B cell (primary cell): ENCODE measurements around the gene LUZP1. TPM values are rescaled to one million over a fixed set of nuclear protein-coding genes. Genes with fewer than 3 reads are reported as not detected.

Experiments
- ATAC-seq: fragments of 200-7000 bp; cut with Tn5 transposase; one replicate; pipeline ENCODE4 v1.10.0; 2021; ENCODE audit warnings: low read depth, mild to moderate bottlenecking, moderate number of reproducible peaks, moderate library complexity
- CTCF ChIA-PET: fragments of 350-600 bp; sonication (Branson Sonifier 250); formaldehyde crosslinking; loops from one replicate; lab custom pipeline; 2021; ENCODE audit warnings: antibody characterized with exemption, inconsistent platforms; lab: Charles Lee
- POLR2A ChIA-PET: fragments of 350-600 bp; sonication (Branson Sonifier 250); formaldehyde crosslinking; loops from one replicate; lab custom pipeline; 2021; ENCODE audit warnings: antibody characterized with exemption; lab: Charles Lee
- DNase-seq: peaks from one replicate; pipeline ENCODE4 v3.0.0; 2013
- H2AFZ ChIP-seq: 2 replicates; pipeline ENCODE4 v1.6.1; 2012; ENCODE audit warnings: mild to moderate bottlenecking, low read depth, low read length; ENCODE audit not compliant: insufficient read depth, poor library complexity, severe bottlenecking
- H3K27ac ChIP-seq, 2 donors: 1 replicate in 1 of 2; 2 replicates in 1 of 2; pipeline ENCODE4 v1.5.1; 2012 to 2013; ENCODE audit warnings: low read length in 2 of 2, mild to moderate bottlenecking in 2 of 2, moderate library complexity in 1 of 2
- H3K27me3 ChIP-seq, 4 experiments: fragments of 200-600 bp in 1 of 4; sonication (generic) in 1 of 4; replicated peaks in 1 of 4; 1 replicate in 2 of 4; 2 replicates in 2 of 4; pipeline versions ENCODE4 v1.6.1 to v1.7.0; 2013 to 2016; ENCODE audit warnings: low read length in 3 of 4, mild to moderate bottlenecking in 2 of 4, mixed read lengths in 1 of 4, moderate library complexity in 1 of 4; ENCODE audit not compliant: insufficient read depth in 4 of 4, control insufficient read depth in 3 of 4; ENCODE audit errors: control extremely low read depth in 1 of 4
- H3K36me3 ChIP-seq, 2 experiments: replicated peaks in 1 of 2; 1 replicate in 1 of 2; 2 replicates in 1 of 2; pipeline versions ENCODE4 v1.6.1 to v1.7.1; 2013; ENCODE audit warnings: low read length in 1 of 2; ENCODE audit not compliant: insufficient read depth in 2 of 2, control insufficient read depth in 1 of 2; ENCODE audit errors: control extremely low read depth in 1 of 2, extremely low read depth in 1 of 2
- H3K4me1 ChIP-seq, 2 donors: fragments of 200-600 bp in 1 of 2; sonication (generic) in 1 of 2; 1 replicate in 1 of 2; 2 replicates in 1 of 2; pipeline versions ENCODE4 v1.5.1 to v1.6.1; 2013 to 2017; ENCODE audit warnings: low read length in 2 of 2; ENCODE audit not compliant: control insufficient read depth in 2 of 2, insufficient read depth in 2 of 2
- H3K4me2 ChIP-seq: replicated peaks from 2 replicates; pipeline ENCODE3; 2012; ENCODE audit warnings: mild to moderate bottlenecking, low read depth, low read length; ENCODE audit not compliant: poor library complexity, severe bottlenecking
- H3K4me3 ChIP-seq, 5 experiments: fragments of 200-600 bp in 1 of 5; sonication (generic) in 1 of 5; 1 replicate in 3 of 5; 2 replicates in 2 of 5; pipeline versions ENCODE4 v1.5.1 to v1.7.0; 2011 to 2016; ENCODE audit warnings: low read length in 4 of 5, mild to moderate bottlenecking in 4 of 5, low read depth in 2 of 5, control low read depth in 1 of 5, moderate library complexity in 1 of 5; ENCODE audit not compliant: insufficient read depth in 1 of 5; ENCODE audit errors: control extremely low read depth in 1 of 5, extremely low read depth in 1 of 5
- H3K79me2 ChIP-seq: fragments of 200-600 bp; sonication (generic); one replicate; pipeline ENCODE4 v1.6.0; 2016; ENCODE audit warnings: low read length; ENCODE audit not compliant: control insufficient read depth, insufficient read depth
- H3K9ac ChIP-seq: fragments of 200-600 bp; sonication (generic); 2 replicates; pipeline ENCODE4 v1.6.1; 2017; ENCODE audit warnings: mild to moderate bottlenecking, low read length, moderate library complexity
- H3K9me3 ChIP-seq, 3 donors: one replicate each; pipeline versions ENCODE4 v1.6.1 to v1.7.1; 2013; ENCODE audit warnings: low read length in 2 of 3; ENCODE audit not compliant: control insufficient read depth in 2 of 3, insufficient read depth in 1 of 3; ENCODE audit errors: control extremely low read depth in 1 of 3
- H4K20me1 ChIP-seq: 2 replicates; pipeline ENCODE4 v1.6.0; 2012; ENCODE audit warnings: mild to moderate bottlenecking, low read length; ENCODE audit not compliant: insufficient read depth, control insufficient read depth, poor library complexity, severe bottlenecking
- H3K27ac Mint-ChIP-seq: one replicate; pipeline ENCODE4 v1.8.0; 2021; ENCODE audit warnings: mixed read lengths
- H3K27me3 Mint-ChIP-seq: one replicate; pipeline ENCODE4 v1.8.0; 2021; ENCODE audit warnings: mixed read lengths
- H3K4me1 Mint-ChIP-seq: one replicate; pipeline ENCODE4 v1.8.0; 2021; ENCODE audit warnings: mixed read lengths
- H3K4me3 Mint-ChIP-seq: one replicate; pipeline ENCODE4 v1.8.0; 2021; ENCODE audit warnings: mixed read lengths
- H3K9me3 Mint-ChIP-seq: one replicate; pipeline ENCODE4 v1.8.0; 2022; ENCODE audit warnings: mixed read lengths; ENCODE audit not compliant: insufficient read depth
- EZH2 ChIP-seq: IDR thresholded peaks from 2 replicates; pipeline ENCODE4 v1.6.1; 2012; ENCODE audit warnings: borderline replicate concordance, low read depth, mild to moderate bottlenecking, moderate library complexity, low read length; ENCODE audit not compliant: insufficient read depth, poor library complexity, severe bottlenecking
- WGBS: methylation state at CpG from one replicate; pipeline ENCODE4 v1.1.5; 2013; ENCODE audit warnings: missing lambda C conversion rate; ENCODE audit not compliant: insufficient coverage; 5-methylcytosine and 5-hydroxymethylcytosine counted together
- intact Hi-C: fragments of 100-400 bp; cut with micrococcal nuclease; formaldehyde crosslinking; loops from one replicate; pipeline ENCODE4 v1.10.0; 2022
- polyA plus RNA-seq: library from polyadenylated mRNA; depleted of rRNA; stranded (reverse); fragments of >200 nt; gene quantifications from 2 replicates; pipeline ENCODE4 v1.2.3, GENCODE V29; 2012
- total RNA-seq, 2 donors: library from RNA; stranded (reverse); fragments of 120-200 nt in 1 of 2; gene quantifications; 1 replicate in 1 of 2; 2 replicates in 1 of 2; pipeline versions ENCODE4 v1.2.3 to v1.2.4, GENCODE V29; 2013 to 2022
- TF ChIP-seq, protein P1 (sequence below): fragments of 200-600 bp; IDR thresholded peaks from one replicate; pipeline ENCODE4 v1.8.0; 2022; ENCODE audit warnings: antibody characterized with exemption, mild to moderate bottlenecking

LUZP1 gene
- total and polyA plus RNA-seq, 2 donors (not counting 1 experiment from before 2014, with no cell fraction given) = 2.0 to 12.9 TPM

DNA sequence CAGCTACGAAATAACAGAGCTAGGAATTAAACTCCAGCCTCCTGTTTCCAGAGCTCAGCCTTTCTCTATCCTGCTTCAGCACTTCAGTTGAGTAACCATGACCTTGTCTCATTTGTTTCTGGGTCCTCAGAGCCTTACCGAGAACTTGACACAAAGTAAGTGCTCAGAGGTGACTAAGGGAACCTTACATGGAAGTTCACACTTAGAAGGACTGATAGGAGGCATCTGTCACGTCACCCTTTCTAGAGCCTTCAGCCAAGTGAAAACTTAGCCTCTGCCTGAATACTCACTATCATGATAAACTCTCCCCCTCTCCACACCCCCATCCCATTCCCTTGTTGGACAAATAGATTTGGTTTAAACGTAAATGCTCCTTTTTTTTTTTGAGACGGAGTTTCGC lies 9.8 kb upstream of the LUZP1 start:
- no peaks in the 10 kb centered on the region for H3K9me3 ChIP-seq
- peaks cover 0 to 2% (median 0%) of the 10 kb centered on the region in 4 experiments for H3K27me3 ChIP-seq
- no peaks in the 10 kb centered on the region for H4K20me1 ChIP-seq
- H3K27ac ChIP-seq = no peak overlapping the region
- H3K4me3 ChIP-seq = peak overlapping the region in 1 of 5 experiments; percentile 70
- H3K4me3 Mint-ChIP-seq = peak overlapping the region; percentile 87
- peaks cover 25 to 26% of the 10 kb centered on the region in 2 donors for H3K4me1 ChIP-seq
- peaks cover 38% of the 10 kb centered on the region for H3K4me1 Mint-ChIP-seq
- ChIA-PET CTCF (interaction anchor here (0.7 to 18.4 kb wide), 4 partner anchors 60 to 97 kb away, joined by 3 to 884 read pairs (median 4); no protein-coding TSS in a partner anchor), POLR2A (no interaction called here)
- no peaks in the 10 kb centered on the region for H3K27me3 Mint-ChIP-seq
- H3K27ac Mint-ChIP-seq = no peak overlapping the region
- H2AFZ ChIP-seq = no peak overlapping the region
- no peaks in the 10 kb centered on the region for H3K36me3 ChIP-seq
- WGBS = 79% methylated on average over 3 of the region's 6 CpGs
- peak overlapping the region; percentile 92 for H3K4me2 ChIP-seq
- H3K9ac ChIP-seq = peak overlapping the region; percentile 74
- H3K79me2 ChIP-seq = no peaks in the 10 kb centered on the region
- DNase-seq (peak; percentile 28), ATAC-seq (no peak)
- no peak for TF ChIP-seq EZH2
- TF ChIP-seq, protein P1, sequence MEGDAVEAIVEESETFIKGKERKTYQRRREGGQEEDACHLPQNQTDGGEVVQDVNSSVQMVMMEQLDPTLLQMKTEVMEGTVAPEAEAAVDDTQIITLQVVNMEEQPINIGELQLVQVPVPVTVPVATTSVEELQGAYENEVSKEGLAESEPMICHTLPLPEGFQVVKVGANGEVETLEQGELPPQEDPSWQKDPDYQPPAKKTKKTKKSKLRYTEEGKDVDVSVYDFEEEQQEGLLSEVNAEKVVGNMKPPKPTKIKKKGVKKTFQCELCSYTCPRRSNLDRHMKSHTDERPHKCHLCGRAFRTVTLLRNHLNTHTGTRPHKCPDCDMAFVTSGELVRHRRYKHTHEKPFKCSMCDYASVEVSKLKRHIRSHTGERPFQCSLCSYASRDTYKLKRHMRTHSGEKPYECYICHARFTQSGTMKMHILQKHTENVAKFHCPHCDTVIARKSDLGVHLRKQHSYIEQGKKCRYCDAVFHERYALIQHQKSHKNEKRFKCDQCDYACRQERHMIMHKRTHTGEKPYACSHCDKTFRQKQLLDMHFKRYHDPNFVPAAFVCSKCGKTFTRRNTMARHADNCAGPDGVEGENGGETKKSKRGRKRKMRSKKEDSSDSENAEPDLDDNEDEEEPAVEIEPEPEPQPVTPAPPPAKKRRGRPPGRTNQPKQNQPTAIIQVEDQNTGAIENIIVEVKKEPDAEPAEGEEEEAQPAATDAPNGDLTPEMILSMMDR = no peak
- intact Hi-C loops = no loop called here
- no peaks in the 10 kb centered on the region for H3K9me3 Mint-ChIP-seq
